Hematopoietic multipotent progenitor cell treated with erythropoietin and hydrocortisone succinate and interleukin-3 and kit ligand, for 17 days (in vitro differentiated cells): ENCODE measurements around the gene TNNC2.
"Not testable (repeated sequence)": the region's sequence is repeated elsewhere in the genome, so short reads cannot be mapped to it uniquely, and the experiment has no call there.

Experiments used
- DNase-seq: peaks from one replicate; pipeline ENCODE4 v3.0.0-alpha.2; 2015; ENCODE audit warnings: low spot score

Gene TNNC2

GRCh38 chr20:45848969-45849582, 22.0 kb upstream of the TNNC2 start:
- DNase-seq, result no peak

GRCh38 chr20:45848421-45848820, 21.3 kb upstream of the TNNC2 start:
- no peak for DNase-seq

- no peak for DNase-seq
These were observed 18.3 kb upstream of the TNNC2 start for GRCh38 chr20:45845452-45845851.

GRCh38 chr20:45843506-45843905, 16.4 kb upstream of the TNNC2 start:
- no peak for DNase-seq

GRCh38 chr20:45842169-45842812, 15.2 kb upstream of the TNNC2 start:
- DNase-seq, result no peak

- no peak for DNase-seq
These were observed 14.5 kb upstream of the TNNC2 start for GRCh38 chr20:45841407-45842129.

GRCh38 chr20:45840700-45841198, 13.6 kb upstream of the TNNC2 start:
- no peak for DNase-seq

- peak; percentile 34 for DNase-seq
These were observed 9.7 kb upstream of the TNNC2 start for GRCh38 chr20:45836841-45837240.

- peak; percentile 74 for DNase-seq
These were observed 8.7 kb upstream of the TNNC2 start for GRCh38 chr20:45835825-45836224.

- no peak for DNase-seq
These were observed 8.2 kb upstream of the TNNC2 start for GRCh38 chr20:45835329-45835765.

GRCh38 chr20:45834797-45835161, 7.7 kb upstream of the TNNC2 start:
- no peak for DNase-seq

GRCh38 chr20:45833883-45834796, 7.0 kb upstream of the TNNC2 start:
- no peak for DNase-seq

GRCh38 chr20:45833030-45833882, 6.1 kb upstream of the TNNC2 start, which contains the start of gene SNX21:
SNX21 (plus strand) TSS chr20:45833799; CDS start chr20:45833920, 121 bp downstream.
- no peak for DNase-seq

- no peak for DNase-seq
These were observed 5.5 kb upstream of the TNNC2 start for GRCh38 chr20:45832619-45833018.

GRCh38 chr20:45829673-45830106, 2.6 kb upstream of the TNNC2 start:
- DNase-seq, result not testable (repeated sequence)

- no peak for DNase-seq
These were observed 1.5 kb upstream of the TNNC2 start for GRCh38 chr20:45828589-45828988.

- DNase-seq, result no peak
These were observed 600 bp upstream of the TNNC2 start for GRCh38 chr20:45827712-45828111.

GRCh38 chr20:45826381-45827019, 612 bp downstream of the TNNC2 start:
- DNase-seq, result no peak

GRCh38 chr20:45823949-45824835, 2.9 kb downstream of the TNNC2 start:
- DNase-seq, result peak; percentile 61
